Measurements from ENCODE around the gene FGF11. TPM values are rescaled to one million over a fixed set of nuclear protein-coding genes. Genes with fewer than 3 reads are reported as not detected.

The FGF11 gene
- total RNA-seq, 1 donor from 2014 or later = 1.5 TPM

GRCh38 chr17:7407485-7408251 is 31.6 kb upstream of the FGF11 start, which contains the start of gene NLGN2:
NLGN2 (plus strand) TSS chr17:7407845; CDS start chr17:7408256, 411 bp downstream.
- no peak for TF ChIP-seq CTCF (IDR thresholded peaks at IDR 0.05; ENCODE audit: insufficient read depth, low read length, poor library complexity, severe bottlenecking)
- Histone ChIP-seq H3K36me3 (ENCODE audit: control insufficient read depth, insufficient read depth, low read length) (no peaks in the 10 kb centered on the region), H3K27me3 (ENCODE audit: control insufficient read depth, insufficient read depth, low read length) (no peaks in the 10 kb centered on the region), H3K4me3 (ENCODE audit: low read depth, low read length) (no peak within 1 kb of the TSS)
- DNase-seq (ENCODE audit: low read depth) = no peak

DNA sequence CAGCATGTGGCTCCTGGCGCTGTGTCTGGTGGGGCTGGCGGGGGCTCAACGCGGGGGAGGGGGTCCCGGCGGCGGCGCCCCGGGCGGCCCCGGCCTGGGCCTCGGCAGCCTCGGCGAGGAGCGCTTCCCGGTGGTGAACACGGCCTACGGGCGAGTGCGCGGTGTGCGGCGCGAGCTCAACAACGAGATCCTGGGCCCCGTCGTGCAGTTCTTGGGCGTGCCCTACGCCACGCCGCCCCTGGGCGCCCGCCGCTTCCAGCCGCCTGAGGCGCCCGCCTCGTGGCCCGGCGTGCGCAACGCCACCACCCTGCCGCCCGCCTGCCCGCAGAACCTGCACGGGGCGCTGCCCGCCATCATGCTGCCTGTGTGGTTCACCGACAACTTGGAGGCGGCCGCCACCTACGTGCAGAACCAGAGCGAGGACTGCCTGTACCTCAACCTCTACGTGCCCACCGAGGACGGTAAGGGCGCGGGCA is 31.0 kb upstream of the FGF11 start:
- no peak for TF ChIP-seq CTCF (IDR thresholded peaks at IDR 0.05; ENCODE audit: insufficient read depth, low read length, poor library complexity, severe bottlenecking)
- H3K4me3 ChIP-seq (ENCODE audit: low read depth, low read length) = no peak overlapping the region
- DNase-seq (ENCODE audit: low read depth) = no peak
- no peaks in the 10 kb centered on the region for H3K36me3 ChIP-seq (ENCODE audit: control insufficient read depth, insufficient read depth, low read length)
- no peaks in the 10 kb centered on the region for H3K27me3 ChIP-seq (ENCODE audit: control insufficient read depth, insufficient read depth, low read length)

DNA sequence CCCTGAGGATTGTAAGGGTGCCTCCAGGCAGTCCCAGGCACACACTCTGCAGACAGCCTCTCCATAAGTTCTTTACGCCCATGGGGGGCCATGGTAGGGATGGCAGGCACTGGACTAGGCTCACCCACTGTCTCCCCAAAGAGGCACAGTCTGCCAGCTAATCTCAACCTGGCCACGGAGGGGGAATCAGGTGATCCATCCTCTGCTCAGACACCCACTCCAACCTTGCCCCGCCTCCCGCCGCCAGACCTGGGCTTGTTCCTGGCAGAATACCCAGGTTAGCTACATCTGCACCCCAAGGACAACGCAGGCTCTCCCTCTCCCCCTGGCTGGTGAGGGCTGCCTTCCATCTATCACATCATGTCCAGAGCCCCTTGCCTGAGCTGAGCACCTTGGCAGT is 30.4 kb upstream of the FGF11 start:
- H3K27me3 ChIP-seq (ENCODE audit: control insufficient read depth, insufficient read depth, low read length) = no peaks in the 10 kb centered on the region
- no peak for DNase-seq (ENCODE audit: low read depth)

DNA sequence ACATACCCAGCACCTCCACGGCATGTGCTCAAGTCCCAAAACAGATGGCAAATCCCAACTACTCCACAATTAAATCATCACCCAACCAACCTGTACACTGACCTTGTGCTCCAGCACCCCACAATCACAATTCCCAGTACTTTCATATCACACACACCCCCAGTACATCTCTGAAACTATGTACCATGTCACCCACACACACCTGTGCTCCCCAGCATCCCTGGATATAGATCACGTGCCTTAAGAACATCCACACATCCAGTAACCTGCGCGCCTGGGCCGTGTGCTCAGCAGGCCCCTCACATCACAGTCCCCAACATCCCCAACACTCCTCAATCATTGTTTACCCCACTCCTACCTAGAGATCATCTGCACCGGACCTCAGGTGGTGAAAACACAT is 29.6 kb upstream of the FGF11 start:
- no peaks in the 10 kb centered on the region for H3K36me3 ChIP-seq (ENCODE audit: control insufficient read depth, insufficient read depth, low read length)

More for the DNA sequence above, 30.4 kb upstream of the FGF11 start:
- TF ChIP-seq CTCF (IDR thresholded peaks at IDR 0.05; ENCODE audit: insufficient read depth, low read length, poor library complexity, severe bottlenecking) = no peak
- no peak overlapping the region for H3K4me3 ChIP-seq (ENCODE audit: low read depth, low read length)
- H3K36me3 ChIP-seq (ENCODE audit: control insufficient read depth, insufficient read depth, low read length) = no peaks in the 10 kb centered on the region

GRCh38 chr17:7410634-7411426 is 28.5 kb upstream of the FGF11 start:
- TF ChIP-seq CTCF (IDR thresholded peaks at IDR 0.05; ENCODE audit: insufficient read depth, low read length, poor library complexity, severe bottlenecking) = no peak
- no peak for DNase-seq (ENCODE audit: low read depth)
- Histone ChIP-seq H3K36me3 (ENCODE audit: control insufficient read depth, insufficient read depth, low read length) (no peaks in the 10 kb centered on the region), H3K27me3 (ENCODE audit: control insufficient read depth, insufficient read depth, low read length) (no peaks in the 10 kb centered on the region), H3K4me3 (ENCODE audit: low read depth, low read length) (no peak overlapping the region)

More for the DNA sequence above, 29.6 kb upstream of the FGF11 start:
- Histone ChIP-seq H3K27me3 (ENCODE audit: control insufficient read depth, insufficient read depth, low read length) (no peaks in the 10 kb centered on the region), H3K4me3 (ENCODE audit: low read depth, low read length) (no peak overlapping the region)
- DNase-seq (ENCODE audit: low read depth) = no peak
- TF ChIP-seq CTCF (IDR thresholded peaks at IDR 0.05; ENCODE audit: insufficient read depth, low read length, poor library complexity, severe bottlenecking) = no peak

Measured in kidney epithelial cell (primary cell).